Left forelimb (tissue), 1 donor: Measurements from ENCODE around the gene MAGEB3.
"Not testable (repeated sequence)": the region's sequence is repeated elsewhere in the genome, so short reads cannot be mapped to it uniquely, and the experiment has no call there.

Experiments used
- DNase-seq: peaks from one replicate; pipeline ENCODE4 v3.0.0-alpha.2; 2018; ENCODE audit warnings: low spot score

MAGEB3 gene, protein sequence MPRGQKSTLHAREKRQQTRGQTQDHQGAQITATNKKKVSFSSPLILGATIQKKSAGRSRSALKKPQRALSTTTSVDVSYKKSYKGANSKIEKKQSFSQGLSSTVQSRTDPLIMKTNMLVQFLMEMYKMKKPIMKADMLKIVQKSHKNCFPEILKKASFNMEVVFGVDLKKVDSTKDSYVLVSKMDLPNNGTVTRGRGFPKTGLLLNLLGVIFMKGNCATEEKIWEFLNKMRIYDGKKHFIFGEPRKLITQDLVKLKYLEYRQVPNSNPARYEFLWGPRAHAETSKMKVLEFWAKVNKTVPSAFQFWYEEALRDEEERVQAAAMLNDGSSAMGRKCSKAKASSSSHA

GRCh38 chrX:30230395-30230794 lies at the start of gene MAGEB3:
TSS of gene MAGEB3 (plus strand) at chrX:30230657. CDS start at chrX:30235925, 5,268 bp downstream.
- no peak for DNase-seq

DNA sequence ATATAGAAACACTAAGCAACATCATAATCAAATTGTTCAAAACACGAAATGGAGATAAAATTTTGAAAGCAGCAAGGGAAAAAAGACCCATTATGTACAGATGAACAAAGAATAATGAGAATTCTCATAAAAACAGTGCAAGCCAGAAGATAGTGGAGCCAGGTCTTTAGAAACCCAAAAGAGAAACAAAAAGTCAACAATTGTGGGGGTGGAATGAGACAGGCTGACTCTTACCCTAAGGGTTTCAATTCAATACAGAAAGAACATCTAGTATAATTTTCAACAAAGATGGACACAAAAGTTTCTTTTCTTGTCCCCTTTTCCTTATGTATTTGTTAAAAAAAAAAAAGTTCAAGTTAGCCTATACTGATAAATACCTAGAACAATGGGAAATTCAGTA lies 49.1 kb upstream of the MAGEB3 start:
- DNase-seq: no peak

- no peak for DNase-seq
Measured at GRCh38 chrX:30183554-30183953, 46.9 kb upstream of the MAGEB3 start.

GRCh38 chrX:30190426-30190825 lies 40.0 kb upstream of the MAGEB3 start:
- DNase-seq: no peak

- not testable (repeated sequence) for DNase-seq
Measured at GRCh38 chrX:30193910-30194309, 36.5 kb upstream of the MAGEB3 start.

DNA sequence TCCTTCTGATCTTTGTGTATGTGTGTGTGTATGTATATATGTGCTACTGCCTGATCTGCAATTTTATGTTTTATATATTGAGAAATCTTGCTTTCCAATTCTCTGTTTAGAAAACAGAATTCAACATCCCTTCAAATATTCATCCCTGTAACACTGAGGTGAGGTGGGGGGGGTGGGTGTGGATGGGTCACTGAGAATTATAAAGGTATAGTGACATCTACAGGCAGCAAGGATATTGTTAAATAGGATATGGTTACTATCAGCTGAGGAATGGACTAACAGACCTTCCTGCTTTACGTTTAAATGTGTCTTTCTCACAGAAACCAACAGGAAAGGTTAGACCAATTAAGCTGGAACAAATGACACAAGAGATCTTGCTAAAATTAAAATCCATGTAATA lies 34.1 kb upstream of the MAGEB3 start:
- no peak for DNase-seq

GRCh38 chrX:30212172-30212571 lies 18.3 kb upstream of the MAGEB3 start:
- no peak for DNase-seq

- DNase-seq: no peak
Measured at GRCh38 chrX:30215357-30215843, 15.1 kb upstream of the MAGEB3 start, which contains the start of gene MAGEB2. TSS of gene MAGEB2 (plus strand) at chrX:30215563. CDS start at chrX:30218581, 3,018 bp downstream.

- no peak for DNase-seq
Measured at GRCh38 chrX:30217465-30217864, 13.0 kb upstream of the MAGEB3 start.

DNA sequence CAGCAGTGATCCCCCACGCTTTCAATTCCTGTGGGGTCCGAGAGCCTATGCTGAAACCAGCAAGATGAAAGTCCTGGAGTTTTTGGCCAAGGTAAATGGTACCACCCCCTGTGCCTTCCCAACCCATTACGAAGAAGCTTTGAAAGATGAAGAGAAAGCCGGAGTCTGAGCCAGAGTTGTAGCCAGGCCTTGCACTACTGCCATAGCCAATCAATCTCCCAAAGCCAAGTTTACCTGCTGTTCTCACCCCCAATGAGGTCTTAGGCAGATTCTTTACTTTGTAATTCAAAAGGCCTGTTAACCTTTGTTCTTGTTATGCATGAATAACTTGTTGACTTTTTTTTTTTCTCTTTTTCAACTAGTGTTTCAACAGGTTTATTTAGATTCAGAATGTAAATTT lies 11.1 kb upstream of the MAGEB3 start:
- no peak for DNase-seq

GRCh38 chrX:30220661-30221060 lies 9.8 kb upstream of the MAGEB3 start:
- no peak for DNase-seq

GRCh38 chrX:30224536-30224935 lies 5.9 kb upstream of the MAGEB3 start:
- no peak for DNase-seq

DNA sequence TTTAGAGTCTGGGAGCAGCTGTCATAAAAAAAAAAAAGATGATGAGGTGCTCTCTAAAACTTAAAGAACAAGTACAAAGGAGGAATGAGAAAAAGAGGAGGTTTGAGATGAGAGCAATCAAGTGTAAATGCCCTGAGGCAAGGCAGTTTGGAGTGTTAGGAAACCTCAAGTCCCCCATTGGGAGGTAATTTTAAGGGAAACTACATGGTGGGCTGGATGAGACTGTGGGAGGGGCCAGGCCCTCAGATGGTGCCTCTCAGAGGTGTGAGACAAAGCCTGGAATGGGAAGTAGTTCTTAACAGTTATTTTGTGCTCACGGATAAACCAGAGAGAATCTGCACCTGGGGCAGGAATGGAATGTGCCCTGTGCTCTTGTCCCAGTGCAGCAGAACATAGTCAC lies 1.9 kb upstream of the MAGEB3 start:
- DNase-seq: no peak

- no peak for DNase-seq
Measured at GRCh38 chrX:30241724-30242415, 11.4 kb downstream of the MAGEB3 start, which contains the start of gene MAGEB4. TSS of gene MAGEB4 (plus strand) at chrX:30242000. CDS start at chrX:30242136, 136 bp downstream.

GRCh38 chrX:30246769-30247489 lies 16.5 kb downstream of the MAGEB3 start, which contains the start of gene MAGEB1:
TSS of gene MAGEB1 (plus strand) at chrX:30247146. CDS start at chrX:30250494, 3,348 bp downstream.
- no peak for DNase-seq

DNA sequence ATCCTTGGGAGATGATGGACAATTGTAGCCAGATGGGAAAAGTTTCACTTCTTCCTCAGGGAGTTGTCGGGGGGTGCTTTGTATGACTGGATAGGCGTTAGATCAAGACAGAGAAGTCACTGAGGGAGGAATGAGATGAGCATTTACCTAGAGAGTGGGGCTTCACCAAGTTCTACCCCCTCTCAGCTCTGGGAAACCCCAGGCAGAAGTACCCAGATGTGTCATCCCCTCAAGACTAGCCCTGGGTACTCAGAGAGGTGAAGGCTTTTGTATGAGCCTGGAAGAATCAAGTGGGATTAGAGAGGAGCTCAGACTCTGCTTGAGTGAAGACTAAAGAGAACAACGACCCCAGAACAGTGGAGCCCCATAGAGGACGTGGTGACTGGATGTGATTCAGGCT lies 18.4 kb downstream of the MAGEB3 start:
- DNase-seq: no peak

DNA sequence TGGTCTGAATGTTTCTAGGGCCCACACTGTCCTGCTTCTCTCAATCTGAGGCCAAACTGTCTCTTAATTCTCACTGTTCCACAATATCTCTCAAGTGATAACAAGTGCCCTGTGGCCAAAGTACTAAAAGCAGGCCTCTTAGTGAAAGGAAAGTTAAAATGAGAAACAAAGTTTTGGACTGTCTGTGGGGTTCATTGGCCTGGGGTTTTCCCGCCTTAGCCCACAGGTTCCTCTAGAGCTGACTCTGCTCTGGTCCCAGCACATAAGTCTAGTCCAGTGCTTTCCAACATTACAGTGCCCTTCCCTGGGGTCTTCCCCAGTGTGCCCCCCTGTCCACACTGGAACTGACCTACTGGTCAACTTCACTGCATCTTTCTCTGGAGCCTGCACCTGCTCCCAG lies 22.8 kb downstream of the MAGEB3 start:
- no peak for DNase-seq

DNA sequence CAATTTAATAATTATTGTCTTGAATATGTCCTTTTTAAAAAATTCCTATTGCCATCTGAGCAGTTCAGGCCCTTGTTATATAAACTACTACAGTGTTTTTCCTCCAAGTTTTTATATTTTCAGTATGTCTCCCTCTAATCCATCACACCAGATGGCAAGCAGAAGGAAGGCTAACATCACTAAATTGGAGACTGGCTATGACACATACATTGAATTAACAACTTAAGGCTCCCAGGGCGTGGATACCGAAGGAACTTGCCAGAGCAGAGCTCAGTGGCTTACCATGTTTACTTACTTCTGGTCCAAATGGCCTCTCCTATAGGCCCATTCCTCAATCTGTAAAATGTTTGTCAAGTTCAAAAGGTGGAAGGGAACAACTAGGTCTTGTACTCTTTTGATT lies 29.5 kb downstream of the MAGEB3 start:
- no peak for DNase-seq

DNA sequence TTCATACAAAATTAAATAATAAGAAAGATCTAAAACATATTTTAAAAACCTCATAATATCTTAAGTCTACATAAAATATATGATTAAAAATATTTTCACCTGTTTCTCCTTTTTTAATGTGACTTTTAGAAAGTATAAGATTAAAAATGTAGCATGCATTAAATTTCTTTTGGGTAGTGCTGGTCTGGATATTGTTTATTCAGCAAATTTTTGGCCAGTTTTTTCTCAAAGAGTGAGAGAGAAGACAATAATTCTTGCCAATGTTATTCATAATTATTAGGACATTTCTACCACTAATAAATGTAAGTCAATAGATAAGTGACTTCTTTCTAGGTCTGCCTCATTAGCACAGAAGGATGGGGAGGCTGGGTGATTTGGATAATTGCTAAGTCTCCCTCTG lies 30.6 kb downstream of the MAGEB3 start:
- DNase-seq: no peak

DNA sequence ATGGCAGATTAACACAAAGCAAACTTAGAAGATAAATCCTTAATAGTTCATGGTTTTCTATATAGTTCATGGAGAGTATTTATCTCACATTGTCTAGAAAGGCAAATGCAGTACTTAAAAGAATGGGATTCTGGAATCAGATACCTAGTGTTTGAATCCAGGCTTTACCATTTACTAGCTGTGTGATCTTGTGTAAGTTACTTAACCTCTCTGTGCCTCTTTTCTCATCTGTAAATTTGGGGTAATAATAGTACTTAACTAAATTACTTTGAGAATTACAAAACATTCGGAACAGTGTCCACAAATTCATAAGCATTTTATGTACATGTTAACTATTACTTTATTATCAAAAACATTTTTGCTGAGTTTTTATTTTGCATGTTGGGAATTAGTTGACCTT lies 32.3 kb downstream of the MAGEB3 start:
- DNase-seq: no peak

DNA sequence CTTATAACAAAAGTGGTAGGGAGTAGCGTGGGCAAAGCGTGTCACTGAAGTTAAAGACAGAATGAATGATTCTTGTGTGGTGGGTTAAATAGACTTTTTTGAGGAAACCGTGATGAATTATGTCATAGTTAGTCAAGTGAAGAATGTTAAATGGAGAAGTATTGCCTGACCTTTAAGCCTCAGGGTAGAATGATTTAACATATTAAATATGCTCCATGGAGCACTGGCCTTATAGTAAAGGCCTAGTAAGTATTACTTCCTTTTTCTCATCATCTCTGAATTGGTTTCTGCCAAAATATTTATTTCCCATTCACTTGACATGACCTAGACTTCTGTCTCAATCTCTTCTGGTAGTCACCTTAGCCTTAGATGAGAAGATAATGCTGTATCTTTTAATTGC lies 40.2 kb downstream of the MAGEB3 start:
- DNase-seq: no peak

DNA sequence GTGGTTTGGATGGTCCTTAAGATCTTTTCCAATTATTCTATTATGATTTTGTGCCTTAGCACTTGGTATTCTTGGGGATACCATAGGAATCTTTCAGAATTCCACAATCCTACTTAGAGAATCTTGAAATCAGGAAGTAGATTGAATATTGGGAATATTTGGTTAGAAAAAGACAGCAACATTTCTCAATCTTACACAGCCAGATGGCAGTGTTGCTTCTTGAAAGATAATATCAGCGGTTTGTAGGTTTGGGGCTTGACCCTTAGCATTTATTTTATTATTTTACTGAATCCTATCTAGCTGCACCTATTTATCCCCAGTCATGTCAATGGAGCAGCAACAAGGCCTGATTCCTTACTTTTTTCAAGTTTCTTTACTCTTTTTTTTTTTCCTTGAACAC lies 45.0 kb downstream of the MAGEB3 start:
- DNase-seq: no peak
